Measurements from ENCODE around the gene KAT2B. TPM values are rescaled to one million over a fixed set of nuclear protein-coding genes. Genes with fewer than 3 reads are reported as not detected.

Gene KAT2B
- total and polyA plus RNA-seq, 12 donors = 5.4 to 32.2 (median 20.9) TPM

DNA sequence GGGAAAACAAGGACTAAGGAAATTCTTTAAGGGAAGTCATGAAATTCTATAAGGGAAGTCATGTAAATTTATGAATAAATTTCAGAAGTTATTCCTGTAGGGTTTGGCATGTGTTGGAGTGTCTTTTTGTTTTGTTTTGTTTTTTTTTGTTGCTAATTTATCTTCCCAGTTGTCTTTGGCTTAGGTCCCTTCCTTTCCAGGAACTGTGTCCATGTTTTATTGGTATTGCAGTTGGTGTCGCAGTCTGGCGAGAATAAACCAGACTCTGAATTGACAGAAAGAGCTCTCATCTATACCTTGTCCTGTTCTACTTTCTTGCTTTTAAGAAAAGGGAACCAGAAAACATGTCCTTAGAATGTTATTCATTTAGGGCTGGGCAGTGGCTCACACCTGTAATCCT, 88.1 kb downstream of the KAT2B start:
- 64 to 72% (median 69%) methylated on average over 2 of the region's 2 CpGs for WGBS, 4 donors
- TF ChIP-seq, protein P1, sequence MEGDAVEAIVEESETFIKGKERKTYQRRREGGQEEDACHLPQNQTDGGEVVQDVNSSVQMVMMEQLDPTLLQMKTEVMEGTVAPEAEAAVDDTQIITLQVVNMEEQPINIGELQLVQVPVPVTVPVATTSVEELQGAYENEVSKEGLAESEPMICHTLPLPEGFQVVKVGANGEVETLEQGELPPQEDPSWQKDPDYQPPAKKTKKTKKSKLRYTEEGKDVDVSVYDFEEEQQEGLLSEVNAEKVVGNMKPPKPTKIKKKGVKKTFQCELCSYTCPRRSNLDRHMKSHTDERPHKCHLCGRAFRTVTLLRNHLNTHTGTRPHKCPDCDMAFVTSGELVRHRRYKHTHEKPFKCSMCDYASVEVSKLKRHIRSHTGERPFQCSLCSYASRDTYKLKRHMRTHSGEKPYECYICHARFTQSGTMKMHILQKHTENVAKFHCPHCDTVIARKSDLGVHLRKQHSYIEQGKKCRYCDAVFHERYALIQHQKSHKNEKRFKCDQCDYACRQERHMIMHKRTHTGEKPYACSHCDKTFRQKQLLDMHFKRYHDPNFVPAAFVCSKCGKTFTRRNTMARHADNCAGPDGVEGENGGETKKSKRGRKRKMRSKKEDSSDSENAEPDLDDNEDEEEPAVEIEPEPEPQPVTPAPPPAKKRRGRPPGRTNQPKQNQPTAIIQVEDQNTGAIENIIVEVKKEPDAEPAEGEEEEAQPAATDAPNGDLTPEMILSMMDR (IDR thresholded peaks at IDR 0.05) = no peak
- TF ChIP-seq POLR2A (IDR thresholded peaks at IDR 0.05) = no peak
- H3K9me3 ChIP-seq (replicated peaks in 1 of 3) = no peaks in the 10 kb centered on the region
- no peak overlapping the region for H3K4me3 ChIP-seq
- H3K27ac ChIP-seq = no peak overlapping the region
- H3K4me1 ChIP-seq (replicated peaks in 1 of 2) = no peaks in the 10 kb centered on the region
- intact Hi-C loops (cut with DNase I) = no loop called here
- H3K36me3 ChIP-seq (replicated peaks in 1 of 2) = no peaks in the 10 kb centered on the region
- DNase-seq = no peak
- no peaks in the 10 kb centered on the region for H3K27me3 ChIP-seq

DNA sequence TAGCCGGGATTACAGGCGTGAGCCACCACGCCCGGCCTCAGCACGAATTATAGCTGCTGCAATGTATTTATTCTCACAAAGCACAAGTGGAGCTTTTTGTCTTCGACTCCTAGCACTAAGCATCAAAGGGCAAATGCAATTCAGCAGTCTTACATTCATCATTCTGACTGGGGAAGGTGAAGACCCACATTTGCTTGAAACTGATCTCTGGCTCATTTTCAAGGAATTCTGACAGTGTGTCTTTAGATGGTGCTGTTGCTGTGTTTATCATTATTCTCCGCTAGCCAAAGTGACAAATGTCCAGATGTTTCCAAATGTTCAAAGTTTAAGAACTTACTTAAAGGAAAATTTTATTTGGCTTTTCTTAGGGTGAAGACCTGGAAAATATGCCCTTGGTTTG, 89.9 kb downstream of the KAT2B start:
- DNase-seq = no peak
- H3K27ac ChIP-seq = no peak overlapping the region
- intact Hi-C loops (cut with DNase I) = no loop called here
- H3K4me3 ChIP-seq = no peak overlapping the region
- no peaks in the 10 kb centered on the region for H3K9me3 ChIP-seq (replicated peaks in 1 of 3)
- TF ChIP-seq, protein P1 (IDR thresholded peaks at IDR 0.05) = no peak
- no peak for TF ChIP-seq POLR2A (IDR thresholded peaks at IDR 0.05)
- no peaks in the 10 kb centered on the region for H3K27me3 ChIP-seq
- no peaks in the 10 kb centered on the region for H3K36me3 ChIP-seq (replicated peaks in 1 of 2)
- no peaks in the 10 kb centered on the region for H3K4me1 ChIP-seq (replicated peaks in 1 of 2)
- WGBS, 4 donors = 71 to 85% (median 83%) methylated on average over 7 of the region's 7 CpGs

DNA sequence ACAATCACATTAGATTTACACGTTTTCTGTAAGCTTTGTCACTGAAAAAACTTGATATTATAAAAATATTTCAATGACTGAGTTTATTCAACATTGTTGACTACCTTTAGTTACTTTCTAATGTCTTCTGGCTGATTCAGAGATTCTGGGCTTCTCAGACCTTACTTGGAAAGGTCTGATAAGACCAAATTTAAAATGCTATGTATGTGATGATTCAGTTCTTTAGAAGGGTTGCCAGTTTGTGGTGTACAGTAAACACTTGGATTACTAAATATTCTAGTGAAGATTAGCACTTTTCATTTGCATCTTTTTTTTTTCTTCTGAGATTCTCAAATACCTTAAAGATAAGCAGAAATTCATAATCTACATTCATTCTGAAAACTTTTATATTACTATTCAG, 96.0 kb downstream of the KAT2B start:
- H3K27me3 ChIP-seq = no peaks in the 10 kb centered on the region
- 88 to 96% (median 91%) methylated on average over 1 of the region's 1 CpG for WGBS, 4 donors

DNA sequence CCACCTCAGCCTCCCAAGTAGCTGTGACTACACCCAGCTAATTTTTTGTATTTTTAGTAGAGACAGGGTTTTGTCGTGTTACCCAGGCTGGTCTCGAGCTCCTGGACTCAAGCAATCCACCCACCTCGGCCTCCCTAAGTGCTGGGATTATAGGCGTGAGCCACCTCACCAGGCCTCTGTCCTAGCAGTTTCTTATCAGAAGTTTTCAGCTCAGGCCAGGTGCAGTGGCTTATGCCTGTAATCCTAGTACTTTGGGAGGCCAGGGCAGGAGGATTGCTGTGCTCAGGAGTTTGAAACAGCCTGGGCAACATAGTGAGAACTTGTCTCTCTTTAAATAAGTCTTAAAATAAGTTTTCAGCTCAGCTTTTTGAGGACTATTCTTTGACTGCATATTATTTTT, 97.4 kb downstream of the KAT2B start:
- H3K27ac ChIP-seq = no peak overlapping the region
- 88 to 94% (median 92%) methylated on average over 4 of the region's 4 CpGs for WGBS, 4 donors

More for the DNA sequence above, 96.0 kb downstream of the KAT2B start:
- DNase-seq = no peak
- Histone ChIP-seq H3K4me1 (replicated peaks in 1 of 2) (no peaks in the 10 kb centered on the region), H3K27ac (no peak overlapping the region), H3K9me3 (replicated peaks in 1 of 3) (no peaks in the 10 kb centered on the region), H3K4me3 (no peak overlapping the region), H3K36me3 (replicated peaks in 1 of 2) (peaks cover 0 to 4% of the 10 kb centered on the region in 2 donors)
- TF ChIP-seq, protein P1 (IDR thresholded peaks at IDR 0.05) = no peak
- no peak for TF ChIP-seq POLR2A (IDR thresholded peaks at IDR 0.05)
- intact Hi-C loops (cut with DNase I) = no loop called here

More for the DNA sequence above, 97.4 kb downstream of the KAT2B start:
- intact Hi-C loops (cut with DNase I) = no loop called here
- Histone ChIP-seq H3K4me1 (replicated peaks in 1 of 2) (no peaks in the 10 kb centered on the region), H3K4me3 (no peak overlapping the region), H3K9me3 (replicated peaks in 1 of 3) (no peaks in the 10 kb centered on the region), H3K27me3 (no peaks in the 10 kb centered on the region), H3K36me3 (replicated peaks in 1 of 2) (peaks cover 0 to 4% of the 10 kb centered on the region in 2 donors)
- DNase-seq = no peak
- TF ChIP-seq POLR2A (IDR thresholded peaks at IDR 0.05) = no peak
- TF ChIP-seq, protein P1 (IDR thresholded peaks at IDR 0.05) = no peak
